Fibroblast of skin of right quadriceps (primary cell): Measurements from ENCODE around the gene SMC6.
A peak's percentile ranks its signal among the peaks of the same experiment; 100 is the strongest.

ENCODE experiments used
- DNase-seq: peaks from one replicate; pipeline ENCODE4 v3.0.0-alpha.2; 2013

Gene SMC6

DNA sequence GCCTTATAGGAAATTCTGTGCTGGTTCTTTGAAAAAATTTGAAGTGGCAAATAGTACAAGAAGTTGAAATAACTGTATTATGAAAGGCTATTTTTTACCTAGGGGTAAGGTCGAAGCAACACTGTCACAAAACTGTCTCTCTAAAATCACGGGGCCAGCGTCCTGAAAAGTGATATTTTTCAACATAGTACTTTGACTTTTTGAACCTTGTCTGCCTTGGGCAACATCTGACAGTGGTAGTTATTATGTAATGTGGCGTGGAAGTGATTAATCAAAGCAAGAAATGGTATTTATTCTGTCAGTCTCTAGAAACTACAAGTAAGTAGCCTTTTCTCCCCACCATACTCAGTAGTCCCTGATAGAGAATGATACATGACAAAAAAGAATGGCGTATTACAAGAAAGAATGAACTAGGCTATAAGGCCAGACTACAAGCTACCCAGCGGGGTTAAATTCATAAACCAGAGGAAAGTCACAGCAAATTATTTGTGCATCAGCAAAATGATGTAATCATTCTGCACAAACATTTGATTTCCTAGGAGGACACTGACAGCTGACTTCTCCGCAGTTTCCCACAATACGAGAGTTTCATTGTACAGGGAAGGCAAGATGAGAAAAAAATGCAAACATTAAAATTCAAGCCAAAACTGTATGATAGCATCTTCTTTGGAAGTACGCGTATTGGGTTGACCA, 10.2 kb upstream of the SMC6 start:
- no peak for DNase-seq

GRCh38 chr2:17762451-17762850, 8.8 kb upstream of the SMC6 start:
- DNase-seq: no peak

- peak; percentile 27 for DNase-seq
Measured at GRCh38 chr2:17759805-17760204, 6.2 kb upstream of the SMC6 start.

GRCh38 chr2:17758118-17758517, 4.5 kb upstream of the SMC6 start:
- no peak for DNase-seq

DNA sequence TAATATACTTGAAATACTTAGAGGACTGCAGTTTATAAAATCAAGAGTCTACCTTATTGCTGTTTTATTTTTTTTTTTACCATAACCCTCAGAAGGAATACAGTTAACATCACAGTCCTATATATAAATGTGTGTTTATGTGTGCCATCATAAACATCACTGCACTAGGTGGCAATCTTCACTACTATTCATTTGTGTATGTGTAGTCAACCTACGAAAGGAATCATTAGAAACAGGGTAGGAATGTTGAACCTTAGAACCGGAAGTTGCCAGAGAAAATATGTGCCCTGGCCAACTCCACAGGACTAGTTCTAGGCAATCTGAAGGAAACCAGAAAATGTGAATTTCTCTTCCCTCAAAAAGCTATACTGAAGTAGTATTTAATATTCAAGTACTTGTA, 3.7 kb upstream of the SMC6 start:
- DNase-seq: peak; percentile 54

DNA sequence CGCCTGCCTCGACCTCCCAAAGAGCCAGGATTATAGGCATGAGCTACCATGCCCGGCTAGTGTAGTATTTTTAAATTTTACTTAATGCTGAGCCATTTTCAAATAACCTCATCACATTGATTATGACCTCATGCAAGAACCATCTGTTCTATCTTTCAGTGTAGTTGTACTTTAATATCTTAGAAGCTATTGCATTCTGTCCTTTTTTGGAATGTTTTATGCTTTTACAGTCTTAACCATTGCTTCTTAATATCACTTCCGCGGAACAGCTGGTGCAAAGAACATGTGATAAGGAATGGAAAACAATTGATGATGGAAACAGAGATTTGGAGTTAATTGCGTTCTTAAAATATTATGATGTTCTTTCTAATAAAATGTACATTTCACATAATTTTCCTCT, 3.1 kb upstream of the SMC6 start:
- peak; percentile 30 for DNase-seq

DNA sequence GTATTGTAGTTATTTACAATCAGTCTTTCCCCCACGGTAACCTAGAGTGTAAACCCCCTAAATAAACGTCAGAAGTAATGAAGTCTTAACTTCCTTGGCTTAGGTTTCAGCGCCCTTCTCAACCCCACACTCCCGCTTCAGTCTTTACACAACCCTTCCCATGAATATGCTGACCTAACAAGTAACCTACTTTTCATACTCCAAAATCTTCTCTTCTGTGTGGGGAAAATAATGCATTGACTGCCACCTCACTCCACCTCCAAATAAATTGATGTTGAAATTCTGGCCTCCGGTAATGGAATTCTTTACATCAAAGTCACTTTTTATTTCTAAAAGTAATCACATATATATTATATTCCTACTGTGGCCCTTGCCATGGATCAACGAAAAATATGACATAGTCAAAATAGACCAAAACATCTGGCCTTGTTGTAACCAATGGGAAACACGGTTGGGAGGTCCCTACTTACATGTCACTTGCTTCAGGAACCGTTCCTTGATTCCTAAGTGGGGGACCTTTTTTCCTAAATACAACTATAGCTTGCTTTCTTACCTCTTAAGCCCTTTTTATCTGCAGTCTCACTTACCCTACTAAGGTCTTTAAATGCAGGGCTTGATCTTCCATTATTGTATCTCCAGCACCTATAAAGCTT, 1.3 kb upstream of the SMC6 start:
- no peak for DNase-seq

GRCh38 chr2:17752892-17753802, 463 bp downstream of the SMC6 start:
- peak; percentile 22 for DNase-seq

DNA sequence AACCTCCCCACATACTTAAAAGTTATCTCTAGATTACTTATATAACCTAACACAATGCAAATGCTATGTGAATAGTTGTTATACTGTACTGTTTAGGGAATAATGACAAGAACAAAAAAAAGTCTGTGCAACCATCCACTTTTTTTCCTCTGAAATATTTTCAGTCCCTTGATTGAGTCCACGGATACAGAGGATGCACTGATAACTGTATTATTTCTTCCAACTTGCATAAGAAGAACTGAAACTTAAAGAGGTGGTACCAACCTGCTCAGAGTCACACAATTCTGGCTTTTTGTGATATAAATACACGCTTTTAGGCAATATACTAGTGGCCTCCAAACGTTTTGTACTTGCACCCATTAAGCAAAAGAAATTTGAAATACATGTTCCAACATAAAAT, 1.4 kb downstream of the SMC6 start:
- DNase-seq: no peak

DNA sequence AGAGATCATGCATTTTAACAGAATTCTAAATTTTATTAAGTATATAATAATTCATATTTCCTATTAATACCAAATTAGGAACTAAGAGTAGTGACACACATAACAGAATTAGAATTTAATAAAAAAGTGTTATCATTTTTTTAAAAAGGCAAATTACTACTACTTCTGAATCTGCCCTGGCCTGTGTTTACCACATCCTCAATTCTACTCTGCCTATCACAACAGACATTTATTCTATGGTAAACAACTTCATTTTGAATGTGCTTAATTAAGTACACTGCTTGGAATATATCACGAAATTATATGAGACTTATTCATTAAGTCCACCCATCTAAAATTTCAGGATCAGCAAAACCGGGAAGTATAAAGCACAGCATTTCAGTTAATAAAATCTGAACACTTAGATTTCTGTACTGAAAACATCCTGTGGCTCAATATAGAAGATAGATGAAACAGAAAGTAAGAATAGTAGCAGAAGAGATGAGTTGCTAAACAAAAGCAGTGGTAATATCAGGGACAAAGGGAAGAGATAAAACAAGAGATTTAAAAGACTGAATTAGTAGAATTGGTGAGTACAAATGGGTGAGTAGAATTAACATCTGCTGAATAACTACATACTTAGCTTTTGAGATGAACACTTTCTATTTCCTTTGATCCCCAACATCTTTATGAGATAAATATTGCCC, 3.7 kb downstream of the SMC6 start:
- DNase-seq: no peak

- no peak for DNase-seq
Measured at GRCh38 chr2:17748745-17749144, 4.9 kb downstream of the SMC6 start.

- DNase-seq: peak; percentile 31
Measured at GRCh38 chr2:17747684-17748452, 5.7 kb downstream of the SMC6 start.

DNA sequence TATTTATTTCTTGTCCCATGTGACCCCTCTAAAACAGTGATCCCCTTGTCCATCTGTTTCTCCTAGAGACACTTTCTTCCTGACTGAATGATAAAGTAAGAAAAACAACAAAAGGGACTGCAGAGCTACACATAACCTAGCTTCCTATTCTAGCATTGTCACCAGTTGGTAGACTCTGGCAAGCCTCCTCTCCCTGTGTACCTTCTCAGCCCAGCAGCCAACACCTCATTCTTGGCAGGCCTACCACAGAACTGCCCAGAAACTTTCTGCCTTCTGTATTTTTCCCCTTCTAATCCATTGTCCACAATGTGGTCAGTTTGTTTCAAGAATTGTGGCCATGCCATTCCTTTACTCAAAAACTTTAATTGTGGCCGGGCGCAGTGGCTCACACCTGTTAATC, 13.4 kb downstream of the SMC6 start:
- no peak for DNase-seq

DNA sequence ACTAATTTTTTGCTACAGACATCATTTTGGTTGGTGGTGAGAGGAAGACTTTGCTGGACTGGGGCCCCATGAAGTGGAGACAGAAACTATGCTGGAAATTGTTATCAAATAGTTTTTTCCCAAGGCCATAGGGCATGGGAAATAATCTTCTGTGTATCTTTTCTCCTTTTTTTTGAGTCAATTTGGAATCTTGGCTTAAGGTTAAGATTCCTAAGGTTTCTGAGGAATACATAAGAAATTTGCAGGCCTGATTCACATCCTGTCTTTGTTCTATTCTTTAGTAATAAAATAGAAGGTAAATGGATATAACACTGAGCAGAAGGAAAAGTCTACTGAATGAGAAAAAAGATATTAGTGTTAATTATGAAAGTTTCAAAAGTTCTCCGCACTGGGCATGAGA, 16.6 kb downstream of the SMC6 start:
- DNase-seq: peak; percentile 66

- no peak for DNase-seq
Measured at GRCh38 chr2:17735864-17736263, 17.7 kb downstream of the SMC6 start.

GRCh38 chr2:17733599-17733998, 20.0 kb downstream of the SMC6 start:
- DNase-seq: no peak

- no peak for DNase-seq
Measured at GRCh38 chr2:17729880-17730279, 23.7 kb downstream of the SMC6 start.

- DNase-seq: no peak
Measured at GRCh38 chr2:17728210-17728609, 25.4 kb downstream of the SMC6 start.

GRCh38 chr2:17719562-17720371, 33.8 kb downstream of the SMC6 start:
- DNase-seq: peak; percentile 1

- DNase-seq: no peak
Measured at GRCh38 chr2:17718689-17719088, 34.9 kb downstream of the SMC6 start.

- DNase-seq: no peak
Measured at GRCh38 chr2:17717666-17718065, 35.9 kb downstream of the SMC6 start.

DNA sequence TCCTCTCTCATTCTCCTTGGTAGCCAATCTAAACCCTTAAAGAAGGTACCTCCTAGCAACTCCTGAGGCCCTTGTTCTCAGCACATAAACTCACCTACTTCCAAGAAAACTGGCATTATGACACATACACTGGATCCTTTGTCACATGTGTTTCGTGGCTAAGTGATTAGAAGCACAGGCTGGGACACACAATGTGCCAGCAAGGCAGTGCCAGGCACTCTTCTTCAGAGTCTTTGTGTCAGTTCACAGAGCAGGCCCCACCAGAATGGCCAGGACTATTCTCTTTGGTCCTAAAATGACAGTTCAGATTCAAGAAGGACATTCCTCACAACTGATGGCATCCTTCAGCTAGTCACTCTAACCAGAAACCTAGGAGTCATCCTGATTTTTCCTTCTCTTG, 40.3 kb downstream of the SMC6 start:
- DNase-seq: no peak
